ENCODE measurements around the gene TREM1.
"Not testable (repeated sequence)": the region's sequence is repeated elsewhere in the genome, so short reads cannot be mapped to it uniquely, and the experiment has no call there.

TREM1 gene

DNA sequence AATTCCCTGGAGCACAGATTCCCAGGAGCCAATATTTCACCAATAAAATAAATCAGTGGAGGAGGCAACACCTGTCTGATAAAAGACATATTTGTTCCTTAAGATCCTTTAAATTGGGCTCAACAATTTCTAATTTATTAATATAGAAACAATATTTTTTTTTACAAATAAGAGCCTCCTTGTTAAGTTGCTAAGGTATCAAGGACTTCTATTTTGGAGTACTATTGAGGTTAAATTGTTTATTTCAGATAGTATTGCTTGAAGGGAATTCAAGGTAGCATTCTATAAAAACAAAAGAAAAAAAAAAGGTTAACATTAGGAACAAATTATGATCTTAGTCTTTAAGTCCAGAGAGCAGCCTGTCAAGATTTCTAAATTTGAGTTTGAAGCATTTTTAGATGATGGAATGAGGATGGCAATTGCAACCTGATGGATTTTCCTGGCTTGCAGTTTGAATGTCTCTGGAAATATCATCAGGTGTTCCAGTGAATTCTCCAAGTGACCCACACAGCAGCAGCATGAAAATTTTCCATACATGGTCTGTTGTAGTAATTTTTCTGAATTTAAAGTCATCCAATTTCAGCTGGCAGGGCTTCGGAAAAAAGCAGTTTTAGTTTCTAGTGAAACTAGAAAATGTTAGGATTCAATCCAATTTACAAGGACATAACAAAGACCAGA lies 29.6 kb upstream of the TREM1 start:
- ATAC-seq (no peak), DNase-seq (no peak)
- Mint-ChIP-seq H3K4me3 (no peak overlapping the region), H3K9me3 (no peaks in the 10 kb centered on the region), H3K27ac (no peak overlapping the region), H3K27me3 (peaks cover 32% of the 10 kb centered on the region), H3K4me1 (peaks cover 27% of the 10 kb centered on the region)

DNA sequence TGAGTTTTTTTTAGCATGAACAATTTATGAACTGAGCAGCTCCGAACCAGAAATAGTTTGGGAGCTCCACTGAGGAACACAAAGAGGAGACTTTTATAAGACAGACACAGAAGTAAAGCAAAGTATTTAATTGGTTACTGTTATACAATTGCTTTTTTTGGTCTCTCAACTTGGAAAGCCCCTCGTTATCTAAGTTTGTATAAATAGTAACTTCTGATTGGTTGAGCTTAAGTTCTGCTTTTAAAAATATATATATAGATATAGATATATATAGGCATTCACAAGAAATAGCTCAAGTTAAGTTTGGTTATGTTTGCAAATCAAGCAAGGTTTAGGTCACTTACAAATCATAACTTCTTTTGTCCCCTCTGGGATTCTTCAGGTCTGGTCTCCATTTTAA lies 28.7 kb upstream of the TREM1 start:
- Mint-ChIP-seq H3K4me1 (peaks cover 23% of the 10 kb centered on the region), H3K9me3 (no peaks in the 10 kb centered on the region), H3K27me3 (peaks cover 32% of the 10 kb centered on the region), H3K27ac (no peak overlapping the region), H3K4me3 (no peak overlapping the region)
- ATAC-seq = no peak
- DNase-seq = no peak

DNA sequence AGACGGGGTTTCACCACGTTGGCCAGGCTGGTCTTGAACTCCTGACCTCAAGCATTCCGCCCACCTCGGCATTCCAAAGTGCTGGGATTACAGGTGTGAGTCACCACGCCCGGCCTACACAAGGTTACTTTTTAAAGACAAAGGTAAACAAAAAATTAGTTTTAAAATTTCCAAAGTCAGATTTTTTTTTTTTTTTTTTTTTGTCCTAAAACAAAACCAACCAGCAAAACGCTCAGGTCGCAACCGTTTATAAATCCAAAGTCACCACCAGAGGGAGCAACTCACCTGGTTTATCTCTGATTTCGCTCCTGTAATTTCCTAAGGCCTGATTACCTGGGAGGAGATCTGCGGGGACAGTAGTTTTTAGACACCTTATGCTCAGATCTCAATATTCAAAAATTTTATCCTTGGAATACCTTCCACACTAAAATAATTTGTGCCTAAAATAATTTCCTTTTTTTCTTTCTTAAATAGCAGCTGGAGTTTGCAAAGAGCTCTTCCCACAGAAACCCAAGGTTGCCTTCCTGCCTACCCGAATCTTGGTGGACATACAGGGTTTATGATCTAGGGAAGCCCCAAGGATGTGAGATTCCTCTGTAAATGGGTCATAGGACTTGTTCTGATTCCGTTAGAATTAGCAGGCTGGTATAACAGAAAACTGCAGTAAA lies 19.8 kb upstream of the TREM1 start:
- no peak for ATAC-seq

DNA sequence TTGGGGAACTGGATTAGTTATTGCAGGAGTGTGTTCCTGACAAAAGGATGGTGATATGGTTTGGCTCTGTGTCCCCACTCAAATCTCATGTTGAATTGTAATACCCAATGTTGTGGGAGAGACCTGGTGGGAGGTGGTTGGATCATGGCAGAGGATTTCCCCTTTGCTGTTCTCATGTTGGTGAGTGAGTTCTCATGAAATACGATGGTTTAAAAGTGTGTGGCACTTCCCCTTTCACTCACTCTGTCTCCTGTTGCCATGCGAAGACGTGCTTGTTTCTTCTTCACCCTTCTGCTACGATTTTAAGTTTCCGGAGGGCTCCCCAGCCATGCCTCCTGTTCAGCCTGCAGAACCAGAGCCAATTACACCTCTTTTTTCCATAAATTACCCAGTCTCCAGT lies 16.2 kb upstream of the TREM1 start:
- DNase-seq (no peak), ATAC-seq (no peak)
- no peaks in the 10 kb centered on the region for H3K27me3 Mint-ChIP-seq
- H3K4me1 Mint-ChIP-seq = peaks cover 50% of the 10 kb centered on the region
- no peak overlapping the region for H3K27ac Mint-ChIP-seq
- H3K9me3 Mint-ChIP-seq = peaks cover 18 to 28% of the 10 kb centered on the region in 2 donors
- H3K4me3 Mint-ChIP-seq = no peak overlapping the region

More for the DNA sequence above, 19.8 kb upstream of the TREM1 start:
- Mint-ChIP-seq H3K27me3 (no peaks in the 10 kb centered on the region), H3K27ac (no peak overlapping the region), H3K9me3 (peaks cover 8 to 9% of the 10 kb centered on the region in 2 donors), H3K4me1 (peaks cover 23% of the 10 kb centered on the region), H3K4me3 (no peak overlapping the region)
- peak; percentile 23 to 46 for DNase-seq

DNA sequence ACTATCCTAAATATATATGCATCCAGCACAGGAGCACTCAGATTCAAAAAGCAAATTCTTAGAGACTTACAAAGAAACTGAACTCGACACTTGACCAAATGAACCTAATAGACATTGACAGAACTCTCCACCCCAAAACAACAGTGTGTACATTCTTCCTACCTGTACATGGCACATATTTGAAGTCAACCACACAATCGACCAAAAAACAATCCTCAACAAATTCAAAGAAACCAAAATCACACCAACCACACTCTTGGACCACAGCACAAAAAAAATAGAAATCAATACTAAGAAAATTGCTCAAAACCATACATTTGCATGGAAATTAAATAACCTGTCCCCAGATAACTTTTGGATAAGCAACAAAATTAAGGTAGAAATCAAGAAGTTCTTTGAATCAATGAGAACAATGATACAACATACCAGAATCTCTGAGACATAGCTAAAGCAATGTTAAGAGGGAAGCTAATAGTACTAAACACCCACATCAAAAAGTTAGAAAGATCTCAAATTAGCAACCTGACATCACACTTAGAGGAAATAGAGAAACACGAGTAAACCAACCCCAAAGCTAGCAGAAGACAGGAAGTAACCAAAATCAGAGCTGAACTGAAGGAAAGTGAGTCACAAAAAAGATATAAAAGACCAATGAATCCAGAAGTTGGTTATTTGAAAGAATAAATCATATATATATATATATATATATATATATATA lies 12.5 kb upstream of the TREM1 start:
- peak; percentile 91 for ATAC-seq
- Mint-ChIP-seq H3K27me3 (no peaks in the 10 kb centered on the region), H3K27ac (peak overlapping the region; percentile 28 to 41), H3K4me1 (peaks cover 67% of the 10 kb centered on the region), H3K9me3 (peaks cover 35 to 39% of the 10 kb centered on the region in 2 donors), H3K4me3 (peak overlapping the region; percentile 56 to 63)
- DNase-seq = no peak

DNA sequence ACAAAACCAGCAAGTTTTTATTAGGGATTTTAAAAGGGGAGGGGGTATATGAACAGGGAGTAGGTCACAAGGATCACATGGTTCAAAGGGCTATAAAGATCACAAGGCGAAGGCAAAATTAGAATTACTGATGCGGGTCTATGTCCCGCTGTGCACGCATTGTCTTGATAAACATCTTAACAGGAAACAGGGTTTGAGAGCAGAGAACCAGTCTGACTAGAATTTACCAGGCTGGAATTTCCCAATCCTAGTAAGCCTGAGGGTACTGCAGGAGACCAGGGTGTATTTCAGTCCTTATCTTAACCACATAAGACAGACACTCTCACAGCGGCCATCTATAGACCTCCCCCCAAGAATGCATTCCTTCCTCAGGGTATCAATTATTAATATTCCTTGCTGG lies 10.8 kb upstream of the TREM1 start:
- not testable (repeated sequence) for H3K27ac Mint-ChIP-seq, ATAC-seq, H3K4me3 Mint-ChIP-seq, DNase-seq, H3K27me3 Mint-ChIP-seq
- Mint-ChIP-seq H3K9me3 (peaks cover 26 to 32% of the 10 kb centered on the region in 2 donors), H3K4me1 (peaks cover 62% of the 10 kb centered on the region)

DNA sequence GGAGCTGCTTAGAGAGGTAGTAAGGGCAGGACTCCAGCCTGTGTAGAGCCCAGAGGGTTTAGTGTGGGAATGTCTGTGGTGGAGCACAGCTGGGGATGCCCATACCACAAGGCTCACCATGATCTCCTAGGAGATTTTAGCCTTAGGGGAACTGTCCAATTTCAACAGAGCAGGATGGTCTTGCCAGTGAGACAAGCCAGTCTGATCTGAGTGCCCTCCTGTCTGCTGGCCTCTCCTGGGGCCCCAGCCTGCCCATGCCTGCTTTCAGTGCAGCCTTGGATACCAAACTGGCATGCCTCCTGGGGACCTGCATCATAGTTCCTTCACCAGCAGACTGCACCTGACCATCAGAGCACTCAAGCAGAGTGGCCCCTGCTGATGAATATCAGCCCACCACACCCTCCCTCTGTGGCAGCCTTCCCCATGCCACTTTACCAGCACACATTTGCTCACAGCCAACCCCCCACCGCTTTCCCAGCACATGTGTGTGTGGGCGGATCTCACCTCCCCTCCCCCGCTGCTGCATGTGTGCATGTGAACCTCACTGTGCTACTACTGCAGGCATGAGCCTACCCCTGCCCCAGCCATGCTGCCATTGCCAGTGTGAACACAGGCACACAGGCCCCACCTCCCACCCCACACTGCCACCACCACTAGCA lies 7.9 kb upstream of the TREM1 start:
- Mint-ChIP-seq H3K4me1 (peaks cover 52% of the 10 kb centered on the region), H3K4me3 (no peak overlapping the region), H3K27me3 (no peaks in the 10 kb centered on the region), H3K9me3 (peaks cover 23 to 26% of the 10 kb centered on the region in 2 donors), H3K27ac (no peak overlapping the region)
- DNase-seq (peak in 1 of 2 donors; percentile 29), ATAC-seq (peak; percentile 63)

DNA sequence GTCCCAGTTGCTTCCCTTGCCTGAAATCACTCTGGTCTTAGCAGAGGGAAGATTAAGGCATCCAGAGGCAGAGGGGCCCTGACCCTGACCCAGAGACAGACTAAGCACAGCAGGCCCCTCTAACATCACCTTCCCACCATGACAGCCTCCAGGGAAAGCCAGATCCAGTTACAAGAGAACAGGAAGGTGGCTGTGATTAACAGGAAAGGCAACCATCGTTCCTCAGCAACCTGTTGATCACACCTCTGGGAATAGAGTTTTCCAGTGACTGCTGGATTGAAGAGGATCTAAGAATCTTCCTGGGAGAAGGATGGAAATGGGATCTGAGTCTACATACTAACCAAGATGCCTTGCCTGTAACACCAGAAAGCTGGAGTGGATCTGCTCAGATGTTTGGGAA lies 5.2 kb upstream of the TREM1 start:
- no peak overlapping the region for H3K4me3 Mint-ChIP-seq
- ATAC-seq = no peak
- H3K9me3 Mint-ChIP-seq = peaks cover 6 to 8% of the 10 kb centered on the region in 2 donors
- peaks cover 31% of the 10 kb centered on the region for H3K4me1 Mint-ChIP-seq
- no peak for DNase-seq
- H3K27ac Mint-ChIP-seq = no peak overlapping the region
- H3K27me3 Mint-ChIP-seq = peaks cover 3% of the 10 kb centered on the region

DNA sequence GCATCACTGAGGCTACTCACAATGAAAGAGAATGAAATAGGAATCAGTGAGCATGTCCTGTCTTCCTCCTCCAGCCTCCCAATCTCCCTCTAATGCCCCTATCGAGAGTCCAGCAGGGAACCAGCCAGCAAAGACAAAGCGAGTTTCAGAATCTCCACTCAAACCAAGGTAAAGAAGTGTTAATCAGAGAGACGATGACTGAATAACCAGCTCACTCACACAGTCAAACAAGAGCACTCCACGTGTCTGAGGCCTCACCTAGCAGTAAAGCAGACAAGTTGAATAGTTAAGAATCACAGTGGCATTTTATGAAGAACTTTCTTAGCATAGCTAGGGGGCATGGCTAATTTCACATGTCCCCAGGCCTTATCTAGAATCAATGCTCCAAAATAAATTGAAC lies 3.3 kb upstream of the TREM1 start:
- DNase-seq = no peak
- peaks cover 6% of the 10 kb centered on the region for H3K27me3 Mint-ChIP-seq
- H3K27ac Mint-ChIP-seq = no peak overlapping the region
- peaks cover 22% of the 10 kb centered on the region for H3K4me1 Mint-ChIP-seq
- no peaks in the 10 kb centered on the region for H3K9me3 Mint-ChIP-seq
- no peak for ATAC-seq
- H3K4me3 Mint-ChIP-seq = no peak overlapping the region

DNA sequence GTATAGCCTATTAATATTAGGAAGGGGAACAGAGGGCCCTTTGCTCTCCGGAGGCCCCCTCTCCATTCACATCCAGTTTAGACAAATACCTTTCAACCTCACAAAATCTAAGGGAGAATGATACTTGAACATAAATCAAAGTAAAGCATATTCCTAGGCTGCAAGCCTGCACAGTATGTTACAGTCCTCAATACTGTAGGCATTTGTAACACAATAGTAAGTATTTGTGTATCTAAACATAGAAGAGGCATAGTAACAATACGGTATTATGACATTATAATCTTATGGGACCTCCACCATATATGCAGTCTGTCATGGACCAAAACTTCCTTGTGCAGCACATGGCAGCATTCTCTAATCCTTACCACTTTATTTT lies 2.3 kb upstream of the TREM1 start:
- H3K9me3 Mint-ChIP-seq = no peaks in the 10 kb centered on the region
- no peak overlapping the region for H3K27ac Mint-ChIP-seq
- no peak for DNase-seq
- peaks cover 16% of the 10 kb centered on the region for H3K4me1 Mint-ChIP-seq
- ATAC-seq = no peak
- H3K27me3 Mint-ChIP-seq = peaks cover 6% of the 10 kb centered on the region
- no peak overlapping the region for H3K4me3 Mint-ChIP-seq

DNA sequence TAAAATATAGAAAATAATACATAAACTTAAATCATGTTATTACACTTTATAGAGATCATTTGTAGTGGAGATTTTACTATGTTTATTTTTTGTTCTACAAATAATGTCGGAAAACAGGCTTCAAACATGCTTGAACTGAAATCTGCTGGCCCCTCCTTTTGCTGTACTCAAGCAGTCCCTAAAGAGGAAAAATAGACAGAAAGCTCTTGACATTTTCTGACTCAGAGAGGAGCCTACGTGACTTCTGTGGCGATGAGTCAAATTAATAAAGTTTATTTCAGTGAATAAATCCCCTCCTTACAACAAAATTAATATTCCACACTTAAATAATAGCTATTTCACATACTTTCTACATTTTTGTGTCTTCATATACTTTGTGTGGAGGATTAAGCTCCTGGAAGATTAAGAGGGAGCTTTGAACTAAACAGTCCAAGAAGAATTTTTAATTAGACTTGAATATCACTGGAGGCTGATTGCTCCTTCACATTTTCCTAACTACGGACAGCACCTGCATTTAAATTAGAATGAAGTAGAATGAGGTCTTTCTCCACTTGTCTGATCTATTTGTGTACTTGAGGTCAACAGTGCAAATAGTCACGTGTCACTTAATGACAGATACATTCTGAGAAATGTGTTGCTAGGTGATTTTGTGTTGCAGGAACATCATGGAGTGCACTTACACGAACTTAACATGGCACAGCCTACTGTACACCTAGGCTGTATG lies 1.7 kb upstream of the TREM1 start:
- Mint-ChIP-seq H3K4me3 (no peak overlapping the region), H3K27ac (no peak overlapping the region), H3K9me3 (no peaks in the 10 kb centered on the region), H3K4me1 (peaks cover 20% of the 10 kb centered on the region), H3K27me3 (peaks cover 6% of the 10 kb centered on the region)
- DNase-seq (no peak), ATAC-seq (peak; percentile 62)

DNA sequence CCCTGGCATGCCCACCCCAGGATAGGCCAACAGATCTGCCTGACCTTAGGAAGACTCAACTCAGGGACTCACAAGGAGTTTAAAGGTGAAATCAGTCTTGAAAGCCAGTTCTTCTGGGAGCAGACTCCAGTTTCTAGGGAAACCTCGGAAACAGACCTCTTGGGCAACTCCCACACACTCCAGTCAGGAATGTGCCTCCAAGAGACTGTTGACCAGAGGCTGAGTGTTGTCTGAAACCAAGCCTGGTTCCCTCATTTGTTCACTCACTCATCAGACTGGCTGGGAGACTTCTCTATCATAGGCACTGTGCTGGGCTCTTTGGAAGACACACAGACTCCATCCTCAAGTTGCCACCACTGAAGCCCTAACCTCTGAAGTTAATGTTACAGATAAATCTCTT lies 1.8 kb downstream of the TREM1 start:
- no peaks in the 10 kb centered on the region for H3K9me3 Mint-ChIP-seq
- DNase-seq (no peak), ATAC-seq (no peak)
- H3K27ac Mint-ChIP-seq = no peak overlapping the region
- peaks cover 20% of the 10 kb centered on the region for H3K4me1 Mint-ChIP-seq
- peaks cover 6% of the 10 kb centered on the region for H3K27me3 Mint-ChIP-seq
- no peak overlapping the region for H3K4me3 Mint-ChIP-seq

DNA sequence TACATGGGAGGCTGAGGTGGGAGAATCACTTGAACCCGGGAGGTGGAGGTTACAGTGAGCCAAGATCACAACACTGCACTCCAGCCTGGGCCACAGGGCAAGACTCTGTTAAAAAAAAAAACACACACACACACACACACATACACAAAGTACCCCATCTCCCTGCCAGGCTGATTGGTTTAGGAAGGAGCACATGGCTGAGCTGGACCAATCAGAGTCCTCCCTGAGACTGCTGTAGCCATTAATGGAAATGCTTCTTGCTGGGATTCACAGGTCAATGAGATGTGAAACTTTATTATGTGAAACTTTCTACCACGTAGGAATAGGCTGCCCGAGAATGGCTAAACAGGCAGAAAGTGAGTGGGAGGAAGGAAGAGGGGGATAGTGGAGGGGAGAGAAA lies 2.9 kb downstream of the TREM1 start:
- no peak for ATAC-seq
- Mint-ChIP-seq H3K27me3 (peaks cover 6% of the 10 kb centered on the region), H3K4me1 (peaks cover 29% of the 10 kb centered on the region), H3K27ac (peak overlapping the region in 1 of 2 donors; percentile 68), H3K9me3 (no peaks in the 10 kb centered on the region), H3K4me3 (no peak overlapping the region)
- no peak for DNase-seq

DNA sequence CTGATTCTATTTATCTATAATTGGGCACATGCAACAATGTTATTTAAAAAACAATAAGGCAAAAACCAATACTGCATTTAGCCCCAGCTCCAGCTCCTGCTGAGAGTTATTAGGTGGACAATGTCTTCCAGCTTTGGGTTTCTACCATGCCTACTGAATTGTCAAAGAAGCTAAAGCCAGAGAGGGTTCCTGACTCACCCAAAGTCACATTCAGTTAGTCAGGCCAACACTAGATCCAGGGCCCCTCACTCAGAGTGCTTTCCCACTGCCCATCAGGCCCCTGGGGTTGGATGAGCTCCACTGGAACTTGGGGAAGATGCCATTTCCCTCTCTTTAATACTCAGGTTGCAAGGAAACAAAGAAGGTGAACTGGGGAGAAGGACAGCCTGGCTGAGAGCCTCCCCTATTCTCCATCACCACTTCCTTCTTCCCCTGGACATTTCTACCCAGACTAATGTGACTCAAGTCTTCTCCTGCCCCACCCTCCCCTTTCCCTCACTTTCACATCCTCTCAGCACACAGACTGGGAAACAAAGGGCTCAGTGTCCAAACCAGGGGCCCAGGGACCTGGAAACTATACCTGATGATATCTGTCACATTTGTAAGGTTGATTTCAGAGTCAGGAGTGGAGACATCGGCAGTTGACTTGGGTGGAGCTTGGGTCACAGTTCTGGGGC lies 6.0 kb downstream of the TREM1 start:
- Mint-ChIP-seq H3K27ac (no peak overlapping the region), H3K4me1 (peaks cover 20% of the 10 kb centered on the region), H3K9me3 (no peaks in the 10 kb centered on the region), H3K27me3 (no peaks in the 10 kb centered on the region), H3K4me3 (no peak overlapping the region)
- ATAC-seq = no peak
- no peak for DNase-seq
